ENCODE results near the gene OSBPL7.
A peak's percentile ranks its signal among the peaks of the same experiment; 100 is the strongest.
"Not testable (repeated sequence)": the region's sequence is repeated elsewhere in the genome, so short reads cannot be mapped to it uniquely, and the experiment has no call there.

Gene OSBPL7

DNA sequence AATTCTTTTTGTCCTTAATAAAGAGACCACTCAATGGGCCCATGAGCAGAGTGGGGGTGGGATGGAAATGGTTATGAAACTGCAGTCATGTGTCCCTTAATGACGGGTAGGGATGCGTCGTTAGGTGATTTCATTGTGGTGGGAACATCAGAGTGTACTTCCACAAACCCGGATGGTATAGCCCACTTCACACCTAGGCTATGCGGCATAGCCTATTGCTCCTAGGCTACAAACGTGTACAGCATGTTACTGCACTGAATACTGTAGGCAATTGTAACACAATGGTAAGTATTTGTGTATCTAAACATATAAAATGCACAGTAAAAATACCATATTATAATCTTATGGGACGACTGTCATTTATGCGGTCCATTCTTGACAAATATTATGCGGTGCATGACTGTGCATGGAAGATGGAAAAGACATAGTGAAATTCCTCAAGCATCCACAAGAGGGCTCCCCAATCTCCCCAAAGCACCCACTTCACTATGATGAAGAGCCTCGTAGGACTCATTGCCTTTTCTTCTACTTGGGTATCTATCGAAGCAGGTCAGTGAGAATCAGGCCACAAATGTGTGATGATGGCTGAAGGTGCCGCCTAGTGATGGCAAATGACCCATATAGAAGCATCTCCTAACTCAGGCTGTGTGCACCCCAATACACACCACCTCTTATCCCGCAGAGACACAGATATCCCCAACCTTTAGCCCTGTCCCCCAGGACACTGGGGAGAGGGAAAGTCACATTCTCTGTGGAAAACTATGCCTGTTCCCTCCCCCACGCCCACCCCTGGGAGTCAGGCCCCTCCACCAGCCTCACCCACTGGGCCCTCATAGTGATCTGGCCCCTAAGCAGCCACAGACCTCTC is 45.0 kb downstream of the OSBPL7 start:
- DNase-seq (ENCODE audit: low read depth): peak; percentile 48
- Histone ChIP-seq H3K9me3 (ENCODE audit: control insufficient read depth, low read length) (peaks cover 8% of the 10 kb centered on the region), H3K27me3 (replicated peaks; ENCODE audit: control insufficient read depth, insufficient read depth, low read length) (peaks cover 35% of the 10 kb centered on the region), H3K36me3 (ENCODE audit: control insufficient read depth, insufficient read depth, low read length, severe bottlenecking) (no peaks in the 10 kb centered on the region), H3K9ac (ENCODE audit: low read length) (no peak overlapping the region), H3K4me3 (ENCODE audit: low read length) (no peak overlapping the region), H3K4me1 (ENCODE audit: control insufficient read depth, insufficient read depth, low read length) (peaks cover 3% of the 10 kb centered on the region)

DNA sequence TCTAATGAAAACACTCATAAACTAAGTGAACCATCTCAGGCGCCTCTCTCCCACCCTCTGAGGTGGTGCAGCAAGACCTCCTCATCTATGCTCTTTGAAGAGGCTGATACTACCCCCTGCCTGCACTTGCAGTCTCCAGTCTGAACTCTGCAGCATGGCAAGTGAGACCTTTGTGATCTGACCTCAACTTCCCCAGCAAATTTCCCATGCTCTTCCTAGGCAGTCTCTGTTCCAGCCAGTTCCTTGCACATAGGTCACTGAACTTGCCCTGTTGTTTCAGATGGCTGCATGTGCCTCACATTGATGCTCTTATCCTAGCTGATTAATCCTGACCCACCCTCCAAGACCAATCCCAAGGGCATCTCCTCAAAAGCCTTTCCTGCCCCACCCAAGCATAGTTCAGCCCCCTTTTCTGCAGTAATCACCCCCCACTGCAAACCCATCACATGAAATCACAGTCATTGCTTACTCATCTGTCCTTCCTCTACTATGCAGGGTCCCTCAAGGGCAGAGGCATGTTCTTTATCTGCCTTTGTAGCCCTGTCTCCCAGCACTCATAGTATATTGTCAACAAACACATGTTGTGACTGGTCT is 46.5 kb downstream of the OSBPL7 start:
- no peak for DNase-seq (ENCODE audit: low read depth)
- Histone ChIP-seq H3K36me3 (ENCODE audit: control insufficient read depth, insufficient read depth, low read length, severe bottlenecking) (no peaks in the 10 kb centered on the region), H3K9me3 (ENCODE audit: control insufficient read depth, low read length) (peaks cover 16% of the 10 kb centered on the region), H3K4me3 (ENCODE audit: low read length) (no peak overlapping the region), H3K9ac (ENCODE audit: low read length) (no peak overlapping the region), H3K27me3 (replicated peaks; ENCODE audit: control insufficient read depth, insufficient read depth, low read length) (peaks cover 24% of the 10 kb centered on the region), H3K4me1 (ENCODE audit: control insufficient read depth, insufficient read depth, low read length) (peaks cover 3% of the 10 kb centered on the region)

DNA sequence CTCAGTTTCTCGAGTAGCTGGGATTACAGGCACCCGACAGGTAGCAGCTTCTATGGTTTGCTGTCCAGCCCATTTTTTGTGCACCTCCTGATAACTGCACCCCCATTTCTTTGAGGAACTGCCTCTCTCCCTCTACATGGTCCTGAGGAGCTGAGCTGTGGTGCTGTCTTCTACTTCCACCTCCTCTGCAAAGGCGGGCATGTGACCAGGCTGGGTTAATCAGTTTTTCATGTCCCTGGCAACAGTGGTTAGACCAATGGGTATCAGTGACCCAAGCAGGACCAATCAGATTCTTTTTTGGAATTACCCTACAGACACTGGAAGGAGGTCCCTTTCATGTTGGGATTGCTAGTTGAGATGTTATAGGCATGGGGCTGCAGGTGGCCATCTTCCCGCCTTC is 47.3 kb downstream of the OSBPL7 start:
- H3K4me3 ChIP-seq (ENCODE audit: low read length): no peak overlapping the region
- H3K36me3 ChIP-seq (ENCODE audit: control insufficient read depth, insufficient read depth, low read length, severe bottlenecking): no peaks in the 10 kb centered on the region
- no peak overlapping the region for H3K9ac ChIP-seq (ENCODE audit: low read length)
- peaks cover 3% of the 10 kb centered on the region for H3K4me1 ChIP-seq (ENCODE audit: control insufficient read depth, insufficient read depth, low read length)
- peaks cover 24% of the 10 kb centered on the region for H3K27me3 ChIP-seq (replicated peaks; ENCODE audit: control insufficient read depth, insufficient read depth, low read length)
- no peak for DNase-seq (ENCODE audit: low read depth)
- H3K9me3 ChIP-seq (ENCODE audit: control insufficient read depth, low read length): peaks cover 23% of the 10 kb centered on the region

DNA sequence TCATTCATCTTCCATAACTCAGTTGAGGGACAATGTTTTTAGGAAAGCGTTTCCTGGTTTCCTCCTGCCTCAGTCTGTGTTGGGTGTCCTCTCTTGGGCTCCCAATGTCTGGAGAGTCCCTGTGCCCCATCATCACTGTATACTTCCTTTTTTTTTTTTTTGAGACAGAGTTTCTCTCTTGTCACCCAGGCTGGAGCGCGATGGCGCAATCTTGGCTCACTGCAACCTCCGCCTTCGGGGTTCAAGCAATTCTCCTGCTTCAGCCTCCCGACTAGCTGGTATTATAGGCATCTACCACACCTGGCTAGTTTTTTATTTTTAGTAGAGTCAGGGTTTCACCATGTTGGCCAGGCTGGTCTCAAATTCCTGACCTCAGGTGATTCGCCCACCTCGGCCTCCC is 47.9 kb downstream of the OSBPL7 start:
- H3K9ac ChIP-seq (ENCODE audit: low read length); H3K4me3 ChIP-seq (ENCODE audit: low read length); H3K36me3 ChIP-seq (ENCODE audit: control insufficient read depth, insufficient read depth, low read length, severe bottlenecking); DNase-seq (ENCODE audit: low read depth); H3K4me1 ChIP-seq (ENCODE audit: control insufficient read depth, insufficient read depth, low read length): not testable (repeated sequence)
- peaks cover 23% of the 10 kb centered on the region for H3K27me3 ChIP-seq (replicated peaks; ENCODE audit: control insufficient read depth, insufficient read depth, low read length)
- H3K9me3 ChIP-seq (ENCODE audit: control insufficient read depth, low read length): peaks cover 29% of the 10 kb centered on the region

DNA sequence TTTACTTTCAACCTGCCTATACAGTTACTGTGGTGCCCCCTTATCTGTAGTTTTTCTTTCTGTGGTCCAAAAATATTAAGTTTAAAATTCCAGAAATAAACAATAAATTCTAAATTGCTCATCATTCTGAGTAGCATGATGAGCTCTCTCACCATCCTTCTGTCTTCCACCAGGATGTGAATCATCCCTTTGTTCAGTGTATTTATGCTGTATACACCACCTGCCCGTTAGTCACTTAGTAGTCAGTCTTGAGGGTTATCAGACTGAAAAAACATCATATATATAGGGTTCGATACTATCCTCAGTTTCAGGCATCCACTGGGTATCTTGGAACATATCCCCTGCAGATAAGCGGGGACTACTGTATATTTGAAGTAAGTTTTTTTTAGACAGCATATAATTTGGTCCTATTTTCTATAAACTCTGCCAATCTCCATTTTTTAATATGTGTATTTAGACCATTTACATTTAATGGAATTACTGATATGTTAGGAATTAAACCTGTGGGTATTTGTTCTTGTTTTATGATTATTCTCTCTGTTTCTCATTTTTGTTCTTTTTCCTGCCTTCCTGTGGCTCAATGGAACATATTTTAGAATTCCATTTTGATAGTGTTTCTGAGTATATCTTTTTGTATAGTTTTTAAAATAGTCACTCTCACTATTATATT is 57.5 kb downstream of the OSBPL7 start:
- no peak overlapping the region for H3K4me3 ChIP-seq (ENCODE audit: low read length)
- H3K9me3 ChIP-seq (ENCODE audit: control insufficient read depth, low read length): peaks cover 40% of the 10 kb centered on the region
- H3K36me3 ChIP-seq (ENCODE audit: control insufficient read depth, insufficient read depth, low read length, severe bottlenecking): no peaks in the 10 kb centered on the region
- no peak overlapping the region for H3K9ac ChIP-seq (ENCODE audit: low read length)
- no peaks in the 10 kb centered on the region for H3K4me1 ChIP-seq (ENCODE audit: control insufficient read depth, insufficient read depth, low read length)
- DNase-seq (ENCODE audit: low read depth): no peak
- H3K27me3 ChIP-seq (replicated peaks; ENCODE audit: control insufficient read depth, insufficient read depth, low read length): no peaks in the 10 kb centered on the region

DNA sequence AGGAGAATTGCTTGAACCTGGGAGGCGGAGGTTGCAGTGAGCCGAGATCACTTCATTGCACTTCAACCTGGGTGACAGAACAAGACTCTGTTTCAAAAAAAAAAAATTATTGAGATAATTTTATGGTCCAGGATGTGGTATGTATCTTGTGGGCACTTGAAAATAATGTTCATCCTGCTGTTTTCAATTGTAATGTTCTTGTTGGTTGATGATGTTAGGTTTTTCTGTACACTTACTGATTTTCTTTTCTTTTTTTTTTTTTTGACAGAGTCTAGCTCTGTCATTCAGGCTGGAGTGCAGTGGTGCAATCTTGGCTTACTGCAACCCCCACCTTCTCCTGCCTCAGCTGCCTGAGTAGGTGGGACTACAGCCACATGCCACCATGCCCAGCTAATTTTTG is 58.9 kb downstream of the OSBPL7 start:
- H3K4me1 ChIP-seq (ENCODE audit: control insufficient read depth, insufficient read depth, low read length): no peaks in the 10 kb centered on the region
- no peaks in the 10 kb centered on the region for H3K36me3 ChIP-seq (ENCODE audit: control insufficient read depth, insufficient read depth, low read length, severe bottlenecking)
- H3K9me3 ChIP-seq (ENCODE audit: control insufficient read depth, low read length): peaks cover 38% of the 10 kb centered on the region
- H3K9ac ChIP-seq (ENCODE audit: low read length): no peak overlapping the region
- no peak overlapping the region for H3K4me3 ChIP-seq (ENCODE audit: low read length)
- DNase-seq (ENCODE audit: low read depth): no peak
- H3K27me3 ChIP-seq (replicated peaks; ENCODE audit: control insufficient read depth, insufficient read depth, low read length): no peaks in the 10 kb centered on the region

DNA sequence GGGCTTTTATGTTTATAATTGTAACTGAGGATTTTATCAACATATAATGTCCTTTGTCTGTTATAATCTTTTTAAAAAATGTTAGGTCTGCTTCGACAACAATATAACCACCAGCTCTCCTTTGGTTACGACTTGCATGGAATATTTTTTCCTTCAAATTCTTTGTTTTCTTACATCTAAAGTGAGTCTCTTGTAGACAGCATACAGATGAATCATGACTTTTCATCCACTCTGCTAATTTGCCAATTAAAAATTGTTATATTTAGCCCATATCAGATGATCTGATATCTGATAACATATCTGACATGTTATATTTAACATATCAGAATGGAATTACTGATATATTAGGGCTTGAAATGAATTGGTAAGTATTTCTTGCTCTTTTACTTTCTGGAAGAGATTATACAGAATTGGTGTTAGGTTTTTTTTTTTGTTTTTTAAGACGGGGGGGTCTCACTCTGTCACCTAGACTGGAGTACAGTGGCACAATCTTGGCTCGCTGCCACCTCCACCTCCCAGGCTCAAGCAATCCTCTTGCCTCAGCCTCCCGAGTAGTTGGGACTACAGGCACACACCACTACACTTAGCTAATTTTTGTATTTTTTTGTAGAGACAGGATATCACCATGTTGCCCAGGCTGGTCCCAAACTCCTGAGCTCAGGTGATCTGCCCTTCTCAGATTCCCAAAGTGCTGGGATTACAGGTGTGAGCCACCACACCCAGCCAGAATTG is 61.0 kb downstream of the OSBPL7 start:
- Histone ChIP-seq H3K9ac (ENCODE audit: low read length) (no peak overlapping the region), H3K27me3 (replicated peaks; ENCODE audit: control insufficient read depth, insufficient read depth, low read length) (no peaks in the 10 kb centered on the region), H3K4me3 (ENCODE audit: low read length) (no peak overlapping the region), H3K9me3 (ENCODE audit: control insufficient read depth, low read length) (peaks cover 37% of the 10 kb centered on the region), H3K4me1 (ENCODE audit: control insufficient read depth, insufficient read depth, low read length) (no peaks in the 10 kb centered on the region), H3K36me3 (ENCODE audit: control insufficient read depth, insufficient read depth, low read length, severe bottlenecking) (no peaks in the 10 kb centered on the region)
- no peak for DNase-seq (ENCODE audit: low read depth)

DNA sequence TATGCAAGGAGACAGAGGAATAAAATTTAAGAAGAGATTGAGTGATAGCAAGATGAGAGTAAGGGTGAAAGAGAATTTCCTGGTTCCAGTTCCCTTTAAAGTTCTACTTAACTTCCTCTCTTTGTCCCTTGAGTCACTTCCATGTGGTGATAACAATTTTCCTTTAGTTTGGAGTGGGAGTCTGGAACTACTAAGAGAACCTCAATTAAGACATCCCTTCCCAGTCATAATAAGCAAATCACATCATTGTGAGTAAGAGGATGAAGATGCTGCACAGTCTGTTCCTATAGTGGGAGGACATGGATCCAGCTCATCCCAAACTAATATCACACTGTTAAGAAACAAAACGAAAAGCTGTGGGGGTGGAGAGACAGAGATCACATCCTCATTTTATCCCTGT is 64.2 kb downstream of the OSBPL7 start:
- H3K9me3 ChIP-seq (ENCODE audit: control insufficient read depth, low read length): peaks cover 28% of the 10 kb centered on the region
- H3K4me1 ChIP-seq (ENCODE audit: control insufficient read depth, insufficient read depth, low read length): no peaks in the 10 kb centered on the region
- H3K27me3 ChIP-seq (replicated peaks; ENCODE audit: control insufficient read depth, insufficient read depth, low read length): no peaks in the 10 kb centered on the region
- H3K36me3 ChIP-seq (ENCODE audit: control insufficient read depth, insufficient read depth, low read length, severe bottlenecking): no peaks in the 10 kb centered on the region
- DNase-seq (ENCODE audit: low read depth): no peak
- no peak overlapping the region for H3K4me3 ChIP-seq (ENCODE audit: low read length)
- no peak overlapping the region for H3K9ac ChIP-seq (ENCODE audit: low read length)

Data from adipocyte (in vitro differentiated cells).